Nephron progenitor cell (in vitro differentiated cells): ENCODE results near the gene RIPPLY3.
"Not testable (repeated sequence)": the region's sequence is repeated elsewhere in the genome, so short reads cannot be mapped to it uniquely, and the experiment has no call there.

Experiments used
- DNase-seq: peaks from one replicate; pipeline ENCODE4 v3.0.0; 2021
- H3K27ac Mint-ChIP-seq: 2 replicates; pipeline ENCODE4 v1.8.0; 2021; ENCODE audit warnings: mild to moderate bottlenecking, moderate library complexity, mixed read lengths
- H3K27me3 Mint-ChIP-seq: 2 replicates; pipeline ENCODE4 v1.8.0; 2021; ENCODE audit warnings: mild to moderate bottlenecking, low read depth, mixed read lengths; ENCODE audit not compliant: poor library complexity
- H3K36me3 Mint-ChIP-seq: 2 replicates; pipeline ENCODE4 v1.8.0; 2021; ENCODE audit warnings: low read depth, mixed read lengths
- H3K4me1 Mint-ChIP-seq: 2 replicates; pipeline ENCODE4 v1.8.0; 2021; ENCODE audit warnings: mixed read lengths
- H3K4me3 Mint-ChIP-seq: 2 replicates; pipeline ENCODE4 v1.8.0; 2021; ENCODE audit warnings: mild to moderate bottlenecking, moderate library complexity, mixed read lengths
- H3K9me3 Mint-ChIP-seq: 2 replicates; pipeline ENCODE4 v1.8.0; 2021; ENCODE audit warnings: mild to moderate bottlenecking, moderate library complexity, mixed read lengths
- CTCF ChIP-seq: fragments of 200-600 bp; sonication (generic); IDR thresholded peaks from 2 replicates; pipeline ENCODE4 v1.5.0; 2021; ENCODE audit warnings: antibody characterized with exemption

Gene RIPPLY3

GRCh38 chr21:37041706-37042271, 35.3 kb downstream of the RIPPLY3 start:
- no peaks in the 10 kb centered on the region for H3K36me3 Mint-ChIP-seq
- no peak for DNase-seq
- no peak overlapping the region for H3K27ac Mint-ChIP-seq
- H3K4me3 Mint-ChIP-seq, result no peak overlapping the region
- no peak for TF ChIP-seq CTCF
- H3K9me3 Mint-ChIP-seq, result no peaks in the 10 kb centered on the region
- peaks cover 21% of the 10 kb centered on the region for H3K27me3 Mint-ChIP-seq
- peaks cover 11% of the 10 kb centered on the region for H3K4me1 Mint-ChIP-seq

- no peak for DNase-seq
- Mint-ChIP-seq H3K36me3 (no peaks in the 10 kb centered on the region), H3K4me1 (peaks cover 15% of the 10 kb centered on the region), H3K4me3 (no peak overlapping the region), H3K27ac (peak overlapping the region; percentile 88), H3K9me3 (peaks cover 3% of the 10 kb centered on the region), H3K27me3 (peaks cover 14% of the 10 kb centered on the region)
- no peak for TF ChIP-seq CTCF
Observed at GRCh38 chr21:37043818-37044217, 37.3 kb downstream of the RIPPLY3 start.

GRCh38 chr21:37044643-37045042, 38.1 kb downstream of the RIPPLY3 start:
- Mint-ChIP-seq H3K4me1 (peaks cover 15% of the 10 kb centered on the region), H3K4me3 (no peak overlapping the region), H3K27ac (no peak overlapping the region), H3K9me3 (peaks cover 11% of the 10 kb centered on the region), H3K36me3 (no peaks in the 10 kb centered on the region), H3K27me3 (peaks cover 10% of the 10 kb centered on the region)
- no peak for DNase-seq
- no peak for TF ChIP-seq CTCF

- H3K36me3 Mint-ChIP-seq, result no peaks in the 10 kb centered on the region
- peaks cover 12% of the 10 kb centered on the region for H3K27me3 Mint-ChIP-seq
- H3K4me3 Mint-ChIP-seq, result no peak overlapping the region
- no peak for TF ChIP-seq CTCF
- peaks cover 15% of the 10 kb centered on the region for H3K4me1 Mint-ChIP-seq
- peaks cover 15% of the 10 kb centered on the region for H3K9me3 Mint-ChIP-seq
- no peak for DNase-seq
- H3K27ac Mint-ChIP-seq, result no peak overlapping the region
Observed at GRCh38 chr21:37045149-37045548, 38.6 kb downstream of the RIPPLY3 start.

- H3K9me3 Mint-ChIP-seq, result peaks cover 15% of the 10 kb centered on the region
- H3K27me3 Mint-ChIP-seq, result peaks cover 10% of the 10 kb centered on the region
- H3K4me3 Mint-ChIP-seq, result no peak overlapping the region
- no peak overlapping the region for H3K27ac Mint-ChIP-seq
- no peaks in the 10 kb centered on the region for H3K36me3 Mint-ChIP-seq
- H3K4me1 Mint-ChIP-seq, result peaks cover 15% of the 10 kb centered on the region
- TF ChIP-seq CTCF, result no peak
- no peak for DNase-seq
Observed at GRCh38 chr21:37045556-37045955, 39.1 kb downstream of the RIPPLY3 start.

- Mint-ChIP-seq H3K27ac (no peak overlapping the region), H3K4me1 (peaks cover 15% of the 10 kb centered on the region), H3K4me3 (no peak overlapping the region), H3K36me3 (no peaks in the 10 kb centered on the region), H3K9me3 (peaks cover 15% of the 10 kb centered on the region), H3K27me3 (peaks cover 8% of the 10 kb centered on the region)
- no peak for DNase-seq
- no peak for TF ChIP-seq CTCF
Observed at GRCh38 chr21:37047079-37047478, 40.6 kb downstream of the RIPPLY3 start.

GRCh38 chr21:37049741-37050140, 43.2 kb downstream of the RIPPLY3 start:
- not testable (repeated sequence) for H3K27ac Mint-ChIP-seq, DNase-seq, H3K4me3 Mint-ChIP-seq, H3K27me3 Mint-ChIP-seq, H3K36me3 Mint-ChIP-seq
- H3K4me1 Mint-ChIP-seq, result peaks cover 14% of the 10 kb centered on the region
- H3K9me3 Mint-ChIP-seq, result peaks cover 15% of the 10 kb centered on the region
